ENCODE data around the gene PLXDC1. TPM values are rescaled to one million over a fixed set of nuclear protein-coding genes. Genes with fewer than 3 reads are reported as not detected.
A peak's percentile ranks its signal among the peaks of the same experiment; 100 is the strongest.

The PLXDC1 gene
- total and polyA plus RNA-seq, 2 of the 8 experiments (the other 6 are each of a cell fraction or from before 2014, with no cell fraction given): 4.1 to 14.6 TPM

DNA sequence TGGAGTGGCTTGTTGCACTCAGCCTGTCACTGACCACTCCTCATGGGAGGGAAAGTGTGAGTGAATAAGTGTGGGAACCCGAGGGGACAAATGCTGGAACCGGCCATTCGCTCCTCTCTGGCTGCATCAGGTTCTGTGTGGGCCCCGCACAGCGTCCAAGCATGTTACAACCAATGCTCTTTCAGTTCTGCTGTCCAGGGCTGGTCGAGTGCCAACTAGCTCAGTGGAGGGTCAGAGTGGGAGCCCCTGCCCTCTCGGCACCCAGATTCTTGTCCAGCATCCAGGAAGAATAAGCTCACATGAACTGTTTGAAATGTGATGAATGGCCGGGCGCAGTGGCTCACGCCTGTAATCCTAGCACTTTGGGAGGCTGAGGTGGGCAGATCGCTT is 135.9 kb downstream of the PLXDC1 start:
- no peak overlapping the region for H4K5ac ChIP-seq (ENCODE audit: insufficient read length, low read depth, low read length)
- POLR2A ChIA-PET (ENCODE audit: partially characterized antibody): interaction anchor here (1.8 kb wide), 1 partner anchor 31 kb away, joined by 4 read pairs; no protein-coding TSS in a partner anchor
- peaks cover 0 to 2% (median 0%) of the 10 kb centered on the region in 4 experiments; a peak in 3 of 7 replicates for H3K4me1 ChIP-seq (replicated peaks in 1 of 4; ENCODE audit: control insufficient read depth in 3 of 4, insufficient read depth in 4 of 4, low read length in 3 of 4)
- H3K36me3 ChIP-seq (ENCODE audit: control insufficient read depth in 2 of 4, insufficient read depth in 4 of 4, low read length in 3 of 4): no peaks in the 10 kb centered on the region
- 90% methylated on average over 11 of the region's 11 CpGs; no CpG with 5 or more reads in 1 of the 2 experiments for whole genome bisulfite sequencing, 2 experiments (ENCODE audit: extremely low coverage in 1 of 2, insufficient coverage in 1 of 2, insufficient read length in 1 of 2, insufficient replicate concordance in 2 of 2, low coverage in 1 of 2, low lambda C conversion rate in 2 of 2, missing lambda C conversion rate in 1 of 2)
- no peak overlapping the region for H3K23ac ChIP-seq (ENCODE audit: insufficient read length)
- H3K14ac ChIP-seq (ENCODE audit: insufficient read length): no peak overlapping the region
- H3K4ac ChIP-seq (replicated peaks; ENCODE audit: insufficient read length, low read depth, low read length): no peak overlapping the region
- no peak overlapping the region for H2BK12ac ChIP-seq (ENCODE audit: low read depth, low read length)
- no peak overlapping the region for H3K4me2 ChIP-seq (ENCODE audit: insufficient read depth in 1 of 2, low read depth in 2 of 2, low read length in 2 of 2)
- H2BK120ac ChIP-seq (replicated peaks; ENCODE audit: low read depth, low read length): no peak overlapping the region
- H3K79me2 ChIP-seq (ENCODE audit: control insufficient read depth in 1 of 2, insufficient read depth in 2 of 2, low read length in 2 of 2): no peaks in the 10 kb centered on the region
- no peaks in the 10 kb centered on the region; a peak in 1 of 4 replicates for H3K9me3 ChIP-seq (ENCODE audit: insufficient read depth in 2 of 2, low read depth in 1 of 2, low read length in 1 of 2)
- H3K4me3 ChIP-seq (ENCODE audit: extremely low read depth in 1 of 4, insufficient read depth in 2 of 4, low read depth in 3 of 4, low read length in 4 of 4): no peak overlapping the region
- H3K79me1 ChIP-seq (ENCODE audit: low read depth, low read length): no peaks in the 10 kb centered on the region
- H3K27me3 ChIP-seq (replicated peaks in 1 of 4; ENCODE audit: control insufficient read depth in 3 of 4, extremely low read depth in 1 of 4, insufficient read depth in 3 of 4, low read length in 3 of 4): no peaks in the 10 kb centered on the region
- no peak overlapping the region for H2AFZ ChIP-seq (ENCODE audit: low read length)
- H4K8ac ChIP-seq (ENCODE audit: extremely low read depth, insufficient read depth, low read length): no peak overlapping the region
- H3K9ac ChIP-seq (replicated peaks in 1 of 4; ENCODE audit: extremely low read depth in 1 of 4, low read depth in 3 of 4, low read length in 3 of 4): no peak overlapping the region
- no peak overlapping the region; the same call in 1 of the 2 replicates for H3K18ac ChIP-seq (ENCODE audit: extremely low read depth, low read length)
- CTCF ChIA-PET (ENCODE audit: partially characterized antibody): interaction anchor here (1.0 to 1.6 kb wide), 5 partner anchors 15 to 137 kb away, joined by 3 to 7 read pairs (median 3); no protein-coding TSS in a partner anchor
- no peak for TF ChIP-seq ASH2L (IDR thresholded peaks at IDR 0.05; ENCODE audit: low read length)
- H2BK5ac ChIP-seq (ENCODE audit: low read depth, low read length): no peak overlapping the region
- no peak overlapping the region for H4K91ac ChIP-seq (replicated peaks; ENCODE audit: insufficient read length, low read length)
- no peak for DNase-seq (ENCODE audit: low read depth in 1 of 2, low spot score in 2 of 2)
- no peak overlapping the region for H3K56ac ChIP-seq (replicated peaks; ENCODE audit: insufficient read length, low read depth, low read length)
- H2BK15ac ChIP-seq (ENCODE audit: low read length): 0 out of 2 replicates have a peak overlapping the region, but pooled peaks have one; percentile 72
- H2AK5ac ChIP-seq (ENCODE audit: low read depth, low read length): no peak overlapping the region
- no peaks in the 10 kb centered on the region for H4K20me1 ChIP-seq (replicated peaks in 1 of 2; ENCODE audit: control insufficient read depth in 1 of 2, insufficient read depth in 2 of 2, low read length in 2 of 2)
- 0 out of 2 replicates have a peak, but pooled peaks cover 3% of the 10 kb centered on the region for H3K23me2 ChIP-seq (ENCODE audit: low read depth, low read length)
- no peak for FAIRE-seq
- no peak overlapping the region for H3K27ac ChIP-seq (ENCODE audit: low read depth, low read length)
- H2BK20ac ChIP-seq (ENCODE audit: low read length): no peak overlapping the region

Data from H1 (cell line).